Amygdala (tissue), 56 donors: ENCODE measurements around the gene DIPK1B.

Source experiments
- DNase-seq, 56 donors: peaks; one replicate each; lab custom pipeline; 2025; lab: John Stamatoyannopoulos, UW

The DIPK1B gene

GRCh38 chr9:136717399-136717798, 5.0 kb downstream of the DIPK1B start:
- DNase-seq: no peak

- no peak for DNase-seq
Measured at GRCh38 chr9:136718345-136719194, 6.2 kb downstream of the DIPK1B start.

- no peak for DNase-seq
Measured at GRCh38 chr9:136719195-136719880, 7.0 kb downstream of the DIPK1B start.

GRCh38 chr9:136720251-136720897, 8.0 kb downstream of the DIPK1B start:
- DNase-seq: peak in 9 of 56 donors; percentile 7 to 33 (median 23)

- DNase-seq: no peak
Measured at GRCh38 chr9:136720898-136721338, 8.5 kb downstream of the DIPK1B start.

- DNase-seq: peak in 1 of 56 donors; percentile 24
Measured at GRCh38 chr9:136721339-136722092, 9.1 kb downstream of the DIPK1B start.

- no peak for DNase-seq
Measured at GRCh38 chr9:136722093-136722968, 10.0 kb downstream of the DIPK1B start.

GRCh38 chr9:136722969-136723356, 10.6 kb downstream of the DIPK1B start:
- DNase-seq: no peak

GRCh38 chr9:136723362-136723976, 11.1 kb downstream of the DIPK1B start:
- DNase-seq: no peak

- no peak for DNase-seq
Measured at GRCh38 chr9:136723989-136724388, 11.6 kb downstream of the DIPK1B start.

GRCh38 chr9:136724772-136725171, 12.4 kb downstream of the DIPK1B start:
- DNase-seq: no peak

GRCh38 chr9:136725612-136726011, 13.2 kb downstream of the DIPK1B start:
- no peak for DNase-seq

GRCh38 chr9:136726118-136726517, 13.7 kb downstream of the DIPK1B start:
- no peak for DNase-seq

- DNase-seq: no peak
Measured at GRCh38 chr9:136726631-136727191, 14.3 kb downstream of the DIPK1B start.

- DNase-seq: peak in 55 of 56 donors; percentile 13 to 91 (median 72)
Measured at GRCh38 chr9:136728080-136728547, 15.7 kb downstream of the DIPK1B start.

- peak in 1 of 56 donors; percentile 11 for DNase-seq
Measured at GRCh38 chr9:136728548-136729123, 16.3 kb downstream of the DIPK1B start.

GRCh38 chr9:136729144-136729543, 16.8 kb downstream of the DIPK1B start:
- DNase-seq: no peak

GRCh38 chr9:136729926-136730325, 17.6 kb downstream of the DIPK1B start:
- no peak for DNase-seq
